ENCODE measurements around the gene SDCBP2.

GRCh38 chr20:1346315-1346969 is 17.5 kb upstream of the SDCBP2 start:
- TF ChIP-seq, protein P1, sequence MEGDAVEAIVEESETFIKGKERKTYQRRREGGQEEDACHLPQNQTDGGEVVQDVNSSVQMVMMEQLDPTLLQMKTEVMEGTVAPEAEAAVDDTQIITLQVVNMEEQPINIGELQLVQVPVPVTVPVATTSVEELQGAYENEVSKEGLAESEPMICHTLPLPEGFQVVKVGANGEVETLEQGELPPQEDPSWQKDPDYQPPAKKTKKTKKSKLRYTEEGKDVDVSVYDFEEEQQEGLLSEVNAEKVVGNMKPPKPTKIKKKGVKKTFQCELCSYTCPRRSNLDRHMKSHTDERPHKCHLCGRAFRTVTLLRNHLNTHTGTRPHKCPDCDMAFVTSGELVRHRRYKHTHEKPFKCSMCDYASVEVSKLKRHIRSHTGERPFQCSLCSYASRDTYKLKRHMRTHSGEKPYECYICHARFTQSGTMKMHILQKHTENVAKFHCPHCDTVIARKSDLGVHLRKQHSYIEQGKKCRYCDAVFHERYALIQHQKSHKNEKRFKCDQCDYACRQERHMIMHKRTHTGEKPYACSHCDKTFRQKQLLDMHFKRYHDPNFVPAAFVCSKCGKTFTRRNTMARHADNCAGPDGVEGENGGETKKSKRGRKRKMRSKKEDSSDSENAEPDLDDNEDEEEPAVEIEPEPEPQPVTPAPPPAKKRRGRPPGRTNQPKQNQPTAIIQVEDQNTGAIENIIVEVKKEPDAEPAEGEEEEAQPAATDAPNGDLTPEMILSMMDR (IDR thresholded peaks at IDR 0.05) = no peak
- TF ChIP-seq EZH2 (IDR thresholded peaks at IDR 0.05; ENCODE audit: borderline replicate concordance, insufficient read depth, low read depth, low read length, poor library complexity, severe bottlenecking) = no peak
